Measurements from ENCODE around the gene ARL15.

Gene ARL15

GRCh38 chr5:54313311-54314270 lies 3.2 kb upstream of the ARL15 start:
- DNase-seq: no peak

GRCh38 chr5:54312499-54312898 lies 2.1 kb upstream of the ARL15 start:
- DNase-seq: no peak

DNA sequence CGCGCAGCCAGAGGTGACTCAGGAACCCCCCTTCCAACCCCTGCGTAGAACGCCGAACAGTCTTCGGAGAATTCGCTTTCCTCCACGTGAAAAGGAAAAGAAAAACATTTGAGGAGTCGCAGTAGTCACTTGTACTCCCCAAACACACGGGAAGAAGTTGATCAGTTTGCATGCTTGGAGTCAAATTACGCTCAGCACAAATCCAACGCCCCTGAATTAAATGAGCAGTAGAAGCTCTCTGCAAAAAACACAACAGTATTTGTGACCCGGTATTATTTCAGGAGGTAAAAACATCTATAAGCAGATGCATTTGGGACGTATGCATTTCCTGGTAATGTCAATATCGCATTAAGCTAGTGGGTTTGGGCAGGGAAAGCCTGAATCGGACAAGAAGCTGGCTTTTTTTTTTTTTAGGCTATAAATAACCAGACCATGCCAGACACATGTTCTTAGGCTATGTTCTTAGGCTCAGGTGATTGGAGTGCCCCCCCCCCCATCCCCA lies 854 bp upstream of the ARL15 start:
- DNase-seq: no peak

DNA sequence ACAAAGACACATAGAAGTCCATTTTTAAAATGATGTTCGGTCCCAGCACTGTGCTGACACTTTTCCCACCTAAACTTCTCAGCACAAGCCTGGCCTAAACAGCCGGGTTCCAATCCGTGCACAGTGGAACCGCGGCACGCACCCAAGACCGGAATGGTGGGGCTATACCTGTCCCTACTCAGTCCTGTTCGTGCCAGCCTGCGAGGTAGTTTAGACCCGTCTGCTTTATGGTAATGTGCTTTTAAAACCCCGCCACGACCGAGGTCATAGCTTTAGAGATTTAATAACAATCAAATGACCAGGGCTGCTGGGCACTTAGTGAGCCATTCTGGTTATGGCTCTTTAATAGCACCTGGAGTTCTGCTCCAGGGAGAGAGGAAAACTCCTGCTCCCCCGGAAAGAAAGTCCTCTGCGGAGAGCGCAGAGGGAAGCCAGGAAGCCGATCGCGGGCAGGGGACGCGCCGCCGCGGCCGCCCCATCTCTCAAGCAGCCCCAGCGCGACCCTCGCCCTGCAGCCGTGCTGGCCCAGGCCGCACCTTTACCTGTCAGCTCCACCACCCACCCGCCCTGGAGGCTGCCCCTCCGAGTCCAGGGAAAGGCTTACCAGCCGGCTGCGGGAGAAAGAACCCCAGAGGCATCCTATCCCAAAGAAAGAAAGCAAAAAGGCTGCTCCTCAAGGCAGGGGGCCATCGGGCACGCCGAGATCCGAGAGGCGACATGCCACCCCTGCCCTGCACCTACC lies 511 bp downstream of the ARL15 start:
- DNase-seq: no peak

GRCh38 chr5:54309276-54309675 lies 1.1 kb downstream of the ARL15 start:
- DNase-seq: no peak

DNA sequence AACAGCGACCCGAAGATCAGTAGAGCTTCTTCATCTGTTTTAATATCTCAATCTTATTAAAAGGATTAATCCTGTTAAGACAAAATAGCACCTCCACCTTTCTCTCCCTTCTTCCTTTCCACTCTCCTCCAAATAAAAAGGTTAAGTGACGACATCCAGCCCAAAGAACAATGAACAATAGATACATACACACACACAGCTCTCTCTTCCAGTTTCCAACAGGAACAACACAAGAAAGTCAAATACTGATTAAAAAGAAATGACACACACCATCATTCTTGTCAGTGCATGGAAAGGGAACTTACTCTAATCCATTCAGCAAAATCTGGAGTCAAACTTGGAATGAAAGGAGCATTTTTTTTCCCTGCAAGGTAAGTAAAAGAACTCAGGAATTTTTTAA lies 2.8 kb downstream of the ARL15 start:
- DNase-seq: no peak

GRCh38 chr5:54306893-54307292 lies 3.5 kb downstream of the ARL15 start:
- DNase-seq: no peak

GRCh38 chr5:54305737-54306136 lies 4.6 kb downstream of the ARL15 start:
- DNase-seq: no peak

DNA sequence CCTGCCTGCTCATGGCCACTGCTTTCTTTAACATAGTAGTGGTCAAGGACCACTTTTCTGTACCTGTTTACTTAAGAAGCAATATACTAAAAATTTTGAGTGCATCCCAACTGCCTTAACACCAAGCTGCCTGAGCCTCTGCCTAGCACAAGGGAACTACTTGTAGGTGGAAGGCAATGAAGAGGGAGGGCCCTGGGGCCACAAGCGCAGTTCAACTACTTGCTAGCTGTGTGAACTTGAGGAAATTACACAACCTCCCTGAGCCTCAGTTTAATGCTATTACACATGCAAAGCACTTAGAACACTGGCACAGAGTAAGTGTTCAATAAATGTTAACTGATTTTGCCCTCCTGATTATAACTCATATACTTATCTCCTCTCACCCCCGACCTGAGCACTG lies 6.3 kb downstream of the ARL15 start:
- no peak for DNase-seq

DNA sequence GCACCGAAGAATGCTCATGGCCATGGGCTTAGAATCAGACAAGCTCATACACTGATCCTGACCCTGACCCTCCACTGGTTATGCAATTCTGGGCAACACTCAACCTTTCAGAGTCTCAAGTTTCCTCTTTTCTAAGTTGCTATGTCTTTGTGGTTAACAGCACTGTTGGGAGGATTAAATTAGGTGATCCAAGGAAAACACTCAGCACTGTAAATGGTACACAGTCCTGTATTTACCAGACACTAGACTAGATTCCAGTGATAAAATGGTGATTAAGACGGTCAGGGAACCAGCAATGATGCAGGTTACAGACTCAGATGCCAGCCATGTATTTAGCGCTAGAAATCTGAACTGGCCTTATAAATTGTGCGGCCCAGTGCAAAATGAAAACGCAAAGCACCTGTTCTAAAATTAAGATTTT lies 8.1 kb downstream of the ARL15 start:
- DNase-seq: no peak

GRCh38 chr5:54301849-54302248 lies 8.5 kb downstream of the ARL15 start:
- no peak for DNase-seq

DNA sequence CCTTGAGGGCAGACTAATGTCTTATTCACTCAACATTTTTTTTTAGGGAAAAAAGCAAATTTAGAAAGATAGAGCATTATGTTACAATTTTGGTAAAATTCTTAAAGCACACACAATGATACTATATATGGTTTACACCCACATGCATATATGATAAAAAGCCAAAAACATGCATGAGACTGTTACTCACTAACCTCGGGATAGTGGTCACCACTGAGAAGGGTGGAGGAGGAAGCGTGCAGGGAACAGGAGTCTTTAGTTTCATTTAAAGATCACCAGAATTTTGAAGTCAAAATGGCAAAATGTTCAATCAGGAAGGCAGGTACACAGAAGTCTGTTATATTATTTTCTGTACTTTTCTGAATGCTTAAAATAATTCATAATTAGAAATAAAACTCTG lies 9.2 kb downstream of the ARL15 start:
- DNase-seq: no peak

DNA sequence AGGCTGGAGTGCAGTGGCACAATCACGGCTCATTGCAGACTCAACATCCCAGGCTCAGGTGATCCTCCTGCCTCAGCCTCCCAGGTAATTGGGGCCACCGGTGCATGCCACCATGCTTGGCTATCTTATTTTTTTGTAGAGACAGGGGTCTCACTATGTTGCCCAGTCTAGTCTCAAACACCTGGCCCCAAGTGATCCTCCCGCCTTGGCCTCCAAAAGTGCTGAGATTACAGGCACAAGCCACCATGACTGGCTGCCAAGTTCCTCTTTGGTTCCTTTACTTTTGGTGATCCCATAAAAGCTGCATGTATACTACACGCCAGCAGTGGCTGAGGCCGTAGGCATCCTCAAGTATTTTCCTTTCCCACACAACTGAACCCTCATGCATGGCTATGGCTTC lies 11.4 kb downstream of the ARL15 start:
- DNase-seq: no peak

GRCh38 chr5:54296386-54296785 lies 14.0 kb downstream of the ARL15 start:
- no peak for DNase-seq

DNA sequence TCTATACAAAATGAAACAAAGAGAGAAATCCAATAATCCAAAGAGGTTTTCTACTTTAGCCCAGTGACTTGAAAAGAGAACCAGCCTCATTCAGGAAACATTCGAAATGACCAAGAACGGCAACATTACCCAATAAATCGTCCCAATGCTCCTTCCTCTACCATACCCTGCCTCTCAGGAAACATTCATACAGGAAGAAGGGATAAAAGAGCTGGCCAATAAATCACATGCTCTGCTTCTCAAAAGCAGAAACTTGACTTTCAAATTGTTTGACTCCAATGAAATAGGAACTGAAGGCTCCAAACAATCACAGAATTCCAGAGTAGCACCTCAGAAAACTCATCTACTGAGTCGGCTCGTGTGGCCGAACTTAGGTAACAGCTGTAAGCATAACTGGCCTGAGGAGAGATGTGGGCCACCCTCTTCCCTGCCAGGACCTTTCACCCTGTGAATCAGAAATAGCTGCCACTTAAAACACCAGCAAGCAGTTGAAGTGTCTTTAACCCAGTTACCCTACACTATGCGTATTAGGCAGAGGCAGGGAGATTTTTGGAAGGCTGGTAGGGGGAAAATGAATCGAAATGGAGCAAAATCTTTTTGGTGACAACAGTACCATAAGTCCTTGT lies 14.6 kb downstream of the ARL15 start:
- no peak for DNase-seq

GRCh38 chr5:54294097-54294667 lies 16.2 kb downstream of the ARL15 start:
- no peak for DNase-seq

DNA sequence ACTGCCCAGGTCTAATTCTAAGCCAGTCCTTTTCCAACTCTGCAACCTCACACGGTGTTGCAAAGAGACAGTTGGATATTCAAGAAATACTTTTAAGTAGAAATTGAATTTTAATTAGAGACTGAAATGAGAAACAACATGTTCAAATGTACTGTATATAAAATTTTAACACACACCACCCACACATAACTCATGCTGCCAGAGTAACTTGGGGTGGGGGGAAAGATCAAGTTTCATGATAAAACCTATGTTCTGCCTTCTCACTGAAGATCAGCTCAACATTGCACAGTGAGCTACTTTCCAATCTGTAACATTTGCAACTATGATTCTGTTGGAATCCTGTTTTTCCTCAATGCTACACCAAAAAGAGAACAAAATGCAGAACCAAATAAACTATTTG lies 17.5 kb downstream of the ARL15 start:
- no peak for DNase-seq

GRCh38 chr5:54291498-54291897 lies 18.9 kb downstream of the ARL15 start:
- no peak for DNase-seq

DNA sequence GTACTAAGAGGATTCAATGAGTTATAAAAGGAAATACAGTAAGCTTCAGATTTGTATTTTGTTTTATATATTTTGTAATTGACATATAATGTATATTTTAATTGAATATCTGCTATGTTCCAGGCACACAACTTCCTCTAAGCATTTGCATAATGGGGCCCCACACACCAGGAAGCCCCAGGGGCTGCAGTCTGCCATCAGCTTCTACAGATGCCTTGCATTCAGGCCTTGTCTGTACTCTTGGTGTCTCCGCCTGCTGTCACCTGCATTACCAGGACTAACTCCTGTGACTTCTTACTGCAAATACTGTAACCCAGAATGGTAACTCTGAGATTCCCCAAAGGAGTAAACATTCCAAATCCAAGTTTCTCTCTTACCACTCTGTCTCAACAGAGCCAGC lies 20.6 kb downstream of the ARL15 start:
- no peak for DNase-seq

DNA sequence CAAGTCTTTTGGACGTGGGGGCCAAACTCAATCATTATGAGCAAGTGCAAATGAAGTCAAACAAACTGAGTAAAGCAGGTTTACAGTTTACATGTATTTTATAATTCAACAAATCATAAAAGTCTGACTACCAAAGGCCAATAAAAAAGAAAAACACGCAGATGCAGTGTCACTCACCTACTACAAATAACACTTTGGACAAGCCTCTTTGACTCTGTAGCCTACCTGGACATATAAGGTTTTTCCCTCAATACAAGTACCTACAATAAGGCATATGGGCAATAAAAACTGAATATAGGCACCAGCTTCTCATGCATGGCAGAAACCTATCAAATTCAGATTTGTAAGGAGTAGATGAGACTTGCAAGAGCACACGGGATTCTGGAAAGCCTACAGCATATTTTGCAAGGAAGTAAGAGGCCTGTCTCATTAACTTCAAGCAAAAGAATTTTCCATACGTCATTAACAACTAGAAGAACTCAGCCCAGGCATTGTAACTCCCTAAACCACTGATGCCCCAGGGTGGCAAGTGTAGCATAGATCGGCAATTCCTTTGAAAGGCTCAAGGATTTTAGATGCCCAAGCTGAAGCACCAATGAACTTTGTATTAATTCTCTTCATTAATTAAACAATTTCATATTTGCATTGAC lies 21.7 kb downstream of the ARL15 start:
- no peak for DNase-seq

DNA sequence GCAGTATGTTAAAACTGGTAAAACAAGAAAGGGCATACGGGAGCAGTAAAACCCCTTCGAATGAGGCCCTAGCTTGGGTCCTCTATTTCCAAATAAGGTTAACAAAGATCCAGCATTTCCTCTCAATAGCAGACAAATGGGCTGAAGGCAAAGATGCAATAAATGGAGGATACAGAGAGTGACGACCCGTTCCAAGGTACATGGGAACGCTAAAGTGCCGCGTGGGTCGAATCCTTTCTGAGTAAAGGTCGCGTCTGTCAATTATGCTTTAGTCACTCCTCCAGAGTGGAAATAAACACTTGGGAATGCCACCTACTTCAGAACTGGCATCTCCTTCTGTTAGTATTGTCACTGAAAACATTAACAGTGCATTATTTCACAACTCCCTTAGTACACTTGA lies 24.7 kb downstream of the ARL15 start:
- no peak for DNase-seq

- no peak for DNase-seq
Measured at GRCh38 chr5:54284586-54284985, 25.8 kb downstream of the ARL15 start.

DNA sequence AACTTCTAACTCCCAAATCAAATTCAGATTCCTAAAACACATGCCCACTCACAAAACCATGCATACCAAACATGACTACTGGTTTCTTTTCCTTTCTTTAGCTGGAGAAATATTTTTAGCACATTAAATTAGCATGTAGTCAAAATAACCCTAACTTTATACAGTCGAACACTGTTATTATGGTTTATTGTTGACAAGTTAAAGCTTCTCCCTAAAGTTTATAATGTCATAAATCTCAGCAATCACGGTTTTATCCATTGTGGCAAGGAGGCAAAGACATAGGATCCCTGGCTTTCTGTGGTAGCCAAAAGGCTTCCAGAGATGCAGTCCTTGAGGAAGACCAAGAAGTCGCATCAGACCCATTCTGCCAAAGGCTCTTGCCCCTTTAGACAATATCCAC lies 27.5 kb downstream of the ARL15 start:
- DNase-seq: no peak
